T-helper 2 cell treated with Interferon-gamma antibody and Interleukin-4, amounts not matched to agents 100 ng/mL and 5 ng/mL, for 36 hours (primary cell): ENCODE results near the gene APBA3. TPM values are rescaled to one million over a fixed set of nuclear protein-coding genes. Genes with fewer than 3 reads are reported as not detected.
"Not testable (repeated sequence)": the region's sequence is repeated elsewhere in the genome, so short reads cannot be mapped to it uniquely, and the experiment has no call there.

Source experiments
- intact Hi-C: fragments of 100-400 bp; cut with micrococcal nuclease; formaldehyde crosslinking; loops from one replicate; pipeline ENCODE4 v1.15.1; 2023
- total RNA-seq: library from RNA; stranded (reverse); gene quantifications from 2 replicates; pipeline ENCODE4 v1.2.3, GENCODE V29; 2022

APBA3 gene
- total RNA-seq, 1 donor from 2014 or later, result 40.5 TPM

- intact Hi-C loops, result no loop called here
Observed at GRCh38 chr19:3771906-3772455, 10.5 kb upstream of the APBA3 start, which contains the start of gene RAX2. Gene RAX2, minus strand, starts transcription at chr19:3772228. Its CDS starts 486 bp downstream, at chr19:3771742.

GRCh38 chr19:3771000-3771905 lies 9.8 kb upstream of the APBA3 start:
- intact Hi-C loops, result no loop called here

DNA sequence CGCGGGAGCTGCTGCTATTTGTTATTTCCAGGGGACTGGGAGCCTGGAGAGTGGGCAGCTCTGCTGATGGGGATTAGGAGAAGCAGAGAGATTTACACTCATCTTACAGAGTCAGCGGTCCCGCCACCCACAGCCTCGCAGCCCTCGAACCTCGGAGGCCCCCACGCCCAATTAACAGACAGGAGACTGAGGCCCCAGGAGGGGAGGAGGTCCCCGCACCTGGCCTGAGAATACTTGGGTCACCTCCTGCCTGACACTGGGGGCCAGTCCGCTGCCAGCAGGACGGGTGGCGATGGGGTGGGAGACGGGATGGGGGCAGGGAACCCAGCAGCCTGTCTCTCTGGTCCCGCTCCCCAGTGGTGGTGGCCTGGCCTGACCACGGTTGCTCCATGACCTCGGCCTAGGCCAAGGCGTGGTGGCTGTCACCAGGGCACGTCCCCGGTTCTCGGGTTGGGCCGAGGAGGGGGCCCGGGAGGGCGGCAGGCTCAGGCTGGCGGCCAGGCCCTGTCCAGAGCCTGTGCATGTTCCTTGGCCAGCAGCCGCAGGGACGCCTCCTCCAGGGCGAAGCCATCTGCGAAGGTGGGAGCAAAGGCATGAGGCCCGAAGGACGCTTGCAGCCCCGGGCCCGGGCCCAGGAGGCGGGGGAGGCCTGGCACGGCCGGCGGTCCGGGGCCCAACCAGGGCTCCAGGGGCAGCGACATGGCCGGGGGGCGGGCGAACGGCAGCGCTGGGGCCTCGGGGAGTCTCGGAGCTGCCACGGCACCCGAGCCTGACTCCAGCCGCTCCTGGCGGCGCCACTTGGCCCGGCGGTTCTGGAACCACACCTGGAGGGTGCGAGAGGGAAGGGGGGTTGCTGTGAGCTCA lies 8.9 kb upstream of the APBA3 start:
- intact Hi-C loops, result no loop called here

- intact Hi-C loops, result no loop called here
Observed at GRCh38 chr19:3769494-3769893, 8.0 kb upstream of the APBA3 start.

GRCh38 chr19:3768748-3769099 lies 7.2 kb upstream of the APBA3 start:
- intact Hi-C loops, result no loop called here

GRCh38 chr19:3768015-3768747 lies 6.7 kb upstream of the APBA3 start:
- intact Hi-C loops, result no loop called here

DNA sequence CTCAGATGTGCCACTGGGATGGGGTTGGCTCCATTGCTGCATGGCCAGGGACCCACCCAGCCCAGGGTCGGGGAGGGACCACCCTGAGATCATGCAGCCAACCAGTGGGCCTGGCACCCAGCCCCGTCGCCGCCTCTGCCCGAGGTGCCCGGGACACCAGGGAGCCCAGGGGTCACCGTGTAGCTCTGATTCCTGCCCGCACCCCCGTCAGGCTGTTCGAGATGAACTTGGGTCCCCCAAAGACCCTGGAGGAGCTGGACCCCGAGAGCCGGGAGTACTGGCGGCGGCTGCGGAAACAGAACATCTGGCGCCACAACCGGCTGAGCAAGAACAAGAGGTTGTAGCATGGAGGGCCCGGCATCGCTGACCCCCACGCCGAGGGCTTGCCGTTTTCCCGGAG lies 5.6 kb upstream of the APBA3 start:
- intact Hi-C loops, result no loop called here

DNA sequence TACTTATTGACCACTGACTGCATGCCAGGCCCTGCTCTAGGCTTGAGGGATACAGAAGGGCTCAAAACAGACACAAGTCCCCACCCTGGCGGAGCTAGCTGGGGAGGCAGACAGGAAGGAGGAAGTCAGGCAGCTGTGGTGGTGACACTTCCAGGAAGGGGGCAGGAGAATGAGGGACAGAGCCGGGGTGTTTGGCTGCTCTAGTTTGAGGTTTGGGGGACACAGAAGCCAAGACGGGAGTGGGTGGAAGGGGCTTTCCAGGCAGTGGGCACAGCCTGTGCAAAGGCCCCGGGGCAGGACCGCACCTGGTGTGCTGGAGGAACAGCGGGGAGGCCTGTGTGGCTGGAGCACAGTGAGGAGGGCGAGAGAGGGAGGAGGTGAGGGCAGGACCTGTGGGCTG lies 5.0 kb upstream of the APBA3 start:
- intact Hi-C loops, result no loop called here

GRCh38 chr19:3765757-3766156 lies 4.3 kb upstream of the APBA3 start:
- intact Hi-C loops, result not testable (repeated sequence)

DNA sequence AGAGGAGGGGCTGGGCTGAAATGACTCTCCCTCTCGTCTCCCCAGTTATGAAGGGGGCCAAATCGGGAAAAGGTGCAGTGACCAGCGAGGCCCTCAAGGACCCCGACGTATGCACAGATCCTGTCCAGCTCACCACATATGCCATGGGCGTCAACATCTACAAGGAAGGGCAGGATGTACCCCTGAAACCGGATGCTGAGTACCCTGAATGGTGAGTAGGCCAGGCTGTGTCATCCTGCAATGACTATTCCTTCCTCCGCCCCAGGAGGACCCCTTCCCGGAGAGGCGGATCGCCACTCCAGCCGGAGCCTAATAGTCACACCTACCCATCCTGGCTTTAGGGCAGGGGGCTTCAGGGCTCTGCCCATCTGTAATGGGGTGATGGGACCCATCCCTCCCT lies 3.6 kb upstream of the APBA3 start:
- intact Hi-C loops, result no loop called here

GRCh38 chr19:3762501-3763459 lies 1.3 kb upstream of the APBA3 start, which contains the start of gene MRPL54:
Gene MRPL54, plus strand, starts transcription at chr19:3762682. Its CDS starts 19 bp downstream, at chr19:3762701.
- intact Hi-C loops, result loop anchor here (2.0 to 5.0 kb wide), 5 partner anchors 50 to 484 kb away; partner anchors contain the start of genes EEF2, PIP5K1C and YJU2

DNA sequence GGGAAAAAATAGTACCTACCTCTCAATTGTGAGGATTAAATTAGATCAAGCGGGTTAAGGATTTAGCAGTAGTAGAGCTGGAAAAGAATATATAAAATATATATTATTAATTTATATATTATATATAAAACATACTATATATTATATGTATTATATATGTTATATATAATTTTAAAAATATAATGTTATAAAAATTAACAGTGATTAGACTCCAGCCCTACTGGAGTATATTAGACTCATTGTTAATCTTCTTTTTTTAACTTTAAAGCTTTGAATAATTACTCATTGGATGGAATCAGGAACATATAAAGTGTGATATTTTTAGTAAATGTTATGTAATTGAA lies 610 bp upstream of the APBA3 start:
- intact Hi-C loops, result loop anchor here (2.0 to 5.0 kb wide), 5 partner anchors 51 to 485 kb away; partner anchors contain the start of genes EEF2, PIP5K1C and YJU2

DNA sequence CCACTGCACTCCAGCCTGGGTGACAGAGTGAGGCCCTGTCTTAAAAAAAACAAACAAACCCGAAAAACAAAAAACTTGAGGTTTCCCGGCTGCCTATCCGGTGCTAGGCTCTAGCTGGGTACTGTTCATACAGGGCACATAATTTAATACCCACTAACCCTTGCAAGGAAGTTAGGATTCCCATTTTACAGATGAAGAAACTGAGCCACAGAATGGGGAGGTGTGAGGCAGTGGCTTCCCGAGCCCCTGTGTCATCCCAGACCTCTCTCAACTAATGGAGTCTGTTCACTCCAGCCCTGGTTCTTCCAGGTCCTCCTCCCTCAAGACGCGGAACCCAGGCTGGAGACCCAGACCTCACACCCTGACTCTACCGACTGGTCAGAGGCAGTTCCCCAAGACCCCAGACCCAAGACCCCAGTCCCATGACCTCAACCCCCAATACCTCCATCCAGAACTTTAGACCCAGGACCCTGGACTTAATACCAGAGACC lies 576 bp downstream of the APBA3 start:
- intact Hi-C loops, result loop anchor here (5.0 kb wide), 1 partner anchor 226 kb away; the partner anchor contains the start of gene EEF2

DNA sequence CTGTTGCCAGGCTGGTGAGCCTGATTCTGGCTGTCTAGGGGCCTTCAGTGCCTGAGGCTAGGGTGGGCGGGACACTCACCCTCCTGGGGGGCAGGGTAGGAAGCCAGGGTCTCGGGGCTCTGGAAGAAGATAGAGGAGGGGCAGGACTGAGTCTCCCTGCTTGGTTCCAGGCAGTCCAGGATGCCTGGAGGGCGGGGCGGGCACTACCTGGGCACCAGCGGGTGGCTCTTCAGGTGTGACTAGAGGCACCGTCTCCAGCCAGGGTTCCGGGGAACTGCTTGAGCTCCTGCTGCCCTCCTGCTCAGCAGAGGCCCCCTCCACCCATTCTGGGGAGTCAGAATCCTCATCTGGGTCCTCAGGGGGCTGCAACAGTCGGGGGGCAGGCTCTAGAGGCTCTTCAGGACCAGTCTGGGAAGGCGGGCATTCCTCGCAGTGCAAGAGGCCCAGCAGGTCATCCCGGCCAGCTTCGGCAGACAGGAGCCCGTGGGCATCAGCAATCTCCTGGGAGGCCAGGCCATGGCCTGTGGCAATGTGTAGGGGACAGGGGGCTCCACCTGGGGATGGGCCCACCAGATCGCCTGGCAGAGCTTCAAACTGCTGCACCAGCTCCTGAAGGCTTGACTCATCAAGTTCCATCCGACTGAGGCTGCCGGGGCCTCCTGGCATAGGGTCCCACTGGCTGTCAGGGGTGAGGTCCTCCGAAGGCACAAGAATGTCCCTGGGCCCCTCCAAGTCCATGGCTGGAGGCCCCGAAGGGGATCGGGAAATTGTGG lies 1.8 kb downstream of the APBA3 start:
- intact Hi-C loops, result loop anchor here (5.0 kb wide), 1 partner anchor 228 kb away; the partner anchor contains the start of gene EEF2

DNA sequence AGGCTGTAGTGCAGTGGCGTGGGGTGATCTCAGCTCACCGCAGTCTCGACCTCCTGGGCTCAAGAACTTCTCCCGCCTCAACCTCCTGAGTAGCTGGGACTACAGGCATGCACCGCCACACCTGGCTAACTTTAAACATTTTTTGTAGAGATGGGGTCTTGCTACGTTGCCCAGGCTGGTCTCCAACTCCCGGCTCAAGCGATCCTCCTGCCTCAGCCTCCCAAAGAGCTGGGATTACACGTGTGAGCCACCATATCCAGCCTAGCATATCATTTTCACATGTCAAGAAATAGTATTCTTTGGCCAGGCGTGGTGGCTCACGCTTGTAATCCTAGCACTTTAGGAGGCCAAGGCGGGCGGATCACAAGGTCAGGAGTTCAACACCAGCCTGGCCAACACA lies 3.2 kb downstream of the APBA3 start:
- intact Hi-C loops, result not testable (repeated sequence)

DNA sequence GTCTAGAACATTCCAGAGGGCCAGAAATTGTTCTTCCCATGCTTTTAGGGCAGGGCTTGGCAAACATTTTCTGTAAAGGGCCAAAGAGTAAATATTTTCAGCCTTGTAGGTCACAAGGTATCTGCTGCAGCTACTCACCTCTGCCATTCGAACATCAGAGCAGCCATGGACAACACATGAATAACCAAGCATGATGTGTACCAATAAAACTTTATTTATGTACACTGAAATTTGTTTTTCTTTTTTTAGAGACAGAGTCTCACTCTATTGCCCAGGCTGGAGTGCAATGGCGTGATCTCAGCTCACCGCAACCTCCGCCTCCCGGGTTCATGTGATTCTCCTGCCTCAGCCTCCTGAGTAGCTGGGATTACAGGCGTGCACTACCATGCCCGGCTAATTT lies 3.8 kb downstream of the APBA3 start:
- intact Hi-C loops, result not testable (repeated sequence)

GRCh38 chr19:3753631-3754410 lies 7.7 kb downstream of the APBA3 start:
- intact Hi-C loops, result no loop called here

GRCh38 chr19:3752492-3752891 lies 9.0 kb downstream of the APBA3 start:
- intact Hi-C loops, result no loop called here
